Tibial artery (tissue), 4 donors: ENCODE data around the gene ZNF865.

Source experiments
- DNase-seq, 2 donors: peaks; one replicate each; pipeline ENCODE4 v3.0.0-alpha.2; 2019
- H3K27ac ChIP-seq, 2 donors: fragments of 200-600 bp; sonication (generic) in 1 of 2; 1 replicate in 1 of 2; 2 replicates in 1 of 2; pipeline ENCODE4 v1.5.1; 2018 to 2019; ENCODE audit warnings: mild to moderate bottlenecking in 1 of 2
- H3K27me3 ChIP-seq, 2 donors: fragments of 200-600 bp; sonication (generic) in 1 of 2; one replicate each; pipeline versions ENCODE4 v1.5.1 to v1.6.0; 2016 to 2019
- H3K36me3 ChIP-seq, 3 donors: fragments of 200-600 bp; sonication (generic) in 2 of 3; one replicate each; pipeline ENCODE4 v1.5.1; 2016 to 2019; ENCODE audit warnings: mild to moderate bottlenecking in 2 of 3
- H3K4me1 ChIP-seq, 4 donors: fragments of 200-600 bp; sonication (generic) in 2 of 4; 1 replicate in 3 of 4; 2 replicates in 1 of 4; pipeline ENCODE4 v1.5.1; 2016 to 2019
- H3K4me3 ChIP-seq, 2 donors: fragments of 200-600 bp; sonication (generic) in 1 of 2; 1 replicate in 1 of 2; 2 replicates in 1 of 2; pipeline ENCODE4 v1.5.1; 2018 to 2019; ENCODE audit warnings: mild to moderate bottlenecking in 2 of 2
- H3K9me3 ChIP-seq, 3 donors: fragments of 200-600 bp; sonication (generic) in 1 of 3; one replicate each; pipeline ENCODE4 v1.5.1; 2016 to 2019
- intact Hi-C: fragments of 100-400 bp; cut with DNase I; formaldehyde crosslinking; loops from one replicate; pipeline ENCODE4 v1.15.0; 2023; ENCODE audit warnings: low total_unique reads
- TF ChIP-seq, protein P1 (sequence below), 2 experiments: fragments of 200-600 bp in 1 of 2; fragments of 450-650 bp in 1 of 2; IDR thresholded peaks; one replicate each; pipeline ENCODE4 v1.5.1; 2017 to 2019; ENCODE audit warnings: antibody characterized with exemption in 2 of 2, mild to moderate bottlenecking in 1 of 2, moderate library complexity in 1 of 2

The ZNF865 gene

DNA sequence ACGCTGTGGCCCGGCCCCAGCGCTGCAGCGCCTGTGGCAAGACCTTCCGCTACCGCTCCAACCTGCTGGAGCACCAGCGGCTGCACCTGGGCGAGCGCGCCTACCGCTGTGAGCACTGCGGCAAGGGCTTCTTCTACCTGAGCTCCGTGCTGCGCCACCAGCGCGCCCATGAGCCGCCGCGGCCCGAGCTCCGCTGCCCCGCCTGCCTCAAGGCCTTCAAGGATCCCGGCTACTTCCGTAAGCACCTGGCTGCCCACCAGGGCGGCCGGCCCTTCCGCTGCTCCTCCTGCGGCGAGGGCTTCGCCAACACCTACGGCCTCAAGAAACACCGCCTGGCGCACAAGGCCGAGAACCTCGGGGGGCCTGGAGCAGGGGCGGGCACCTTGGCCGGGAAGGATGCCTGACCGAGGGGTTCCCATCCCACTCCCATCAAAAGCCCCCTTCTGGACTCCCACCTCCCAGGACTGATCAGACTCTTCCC lies 11.0 kb downstream of the ZNF865 start:
- Histone ChIP-seq H3K36me3 (peaks cover 26 to 64% (median 43%) of the 10 kb centered on the region in 3 donors), H3K27me3 (no peaks in the 10 kb centered on the region), H3K4me3 (no peak overlapping the region), H3K27ac (no peak overlapping the region), H3K9me3 (no peaks in the 10 kb centered on the region), H3K4me1 (peaks cover 0 to 5% (median 2%) of the 10 kb centered on the region in 4 donors)
- intact Hi-C loops = no loop called here
- TF ChIP-seq, protein P1, sequence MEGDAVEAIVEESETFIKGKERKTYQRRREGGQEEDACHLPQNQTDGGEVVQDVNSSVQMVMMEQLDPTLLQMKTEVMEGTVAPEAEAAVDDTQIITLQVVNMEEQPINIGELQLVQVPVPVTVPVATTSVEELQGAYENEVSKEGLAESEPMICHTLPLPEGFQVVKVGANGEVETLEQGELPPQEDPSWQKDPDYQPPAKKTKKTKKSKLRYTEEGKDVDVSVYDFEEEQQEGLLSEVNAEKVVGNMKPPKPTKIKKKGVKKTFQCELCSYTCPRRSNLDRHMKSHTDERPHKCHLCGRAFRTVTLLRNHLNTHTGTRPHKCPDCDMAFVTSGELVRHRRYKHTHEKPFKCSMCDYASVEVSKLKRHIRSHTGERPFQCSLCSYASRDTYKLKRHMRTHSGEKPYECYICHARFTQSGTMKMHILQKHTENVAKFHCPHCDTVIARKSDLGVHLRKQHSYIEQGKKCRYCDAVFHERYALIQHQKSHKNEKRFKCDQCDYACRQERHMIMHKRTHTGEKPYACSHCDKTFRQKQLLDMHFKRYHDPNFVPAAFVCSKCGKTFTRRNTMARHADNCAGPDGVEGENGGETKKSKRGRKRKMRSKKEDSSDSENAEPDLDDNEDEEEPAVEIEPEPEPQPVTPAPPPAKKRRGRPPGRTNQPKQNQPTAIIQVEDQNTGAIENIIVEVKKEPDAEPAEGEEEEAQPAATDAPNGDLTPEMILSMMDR (IDR thresholded peaks at IDR 0.05) = no peak
- no peak for DNase-seq

DNA sequence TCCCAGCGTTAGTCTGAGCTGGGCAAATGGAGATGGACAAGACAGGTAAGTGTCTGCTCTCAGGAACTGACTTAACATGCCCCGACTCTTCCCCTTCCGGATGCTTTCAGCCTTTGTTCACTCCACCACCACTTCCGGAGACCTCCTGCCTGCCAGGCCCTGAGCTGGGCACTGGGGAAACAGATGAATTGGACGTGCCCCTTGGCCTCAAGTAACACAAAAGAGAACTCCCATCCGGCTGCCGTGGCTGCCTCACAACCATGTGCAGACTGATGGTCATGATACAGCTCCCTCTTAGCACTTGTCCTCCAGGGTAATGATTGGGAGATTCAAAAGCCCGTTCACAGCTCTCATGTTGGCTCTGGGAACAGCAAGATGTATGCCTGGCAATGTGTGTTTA lies 12.0 kb downstream of the ZNF865 start:
- Histone ChIP-seq H3K27me3 (no peaks in the 10 kb centered on the region), H3K9me3 (no peaks in the 10 kb centered on the region), H3K27ac (no peak overlapping the region), H3K4me1 (no peaks in the 10 kb centered on the region), H3K36me3 (peaks cover 32 to 69% (median 50%) of the 10 kb centered on the region in 3 donors), H3K4me3 (no peak overlapping the region)
- no peak for DNase-seq
- TF ChIP-seq, protein P1 (IDR thresholded peaks at IDR 0.05) = no peak
- intact Hi-C loops = no loop called here

DNA sequence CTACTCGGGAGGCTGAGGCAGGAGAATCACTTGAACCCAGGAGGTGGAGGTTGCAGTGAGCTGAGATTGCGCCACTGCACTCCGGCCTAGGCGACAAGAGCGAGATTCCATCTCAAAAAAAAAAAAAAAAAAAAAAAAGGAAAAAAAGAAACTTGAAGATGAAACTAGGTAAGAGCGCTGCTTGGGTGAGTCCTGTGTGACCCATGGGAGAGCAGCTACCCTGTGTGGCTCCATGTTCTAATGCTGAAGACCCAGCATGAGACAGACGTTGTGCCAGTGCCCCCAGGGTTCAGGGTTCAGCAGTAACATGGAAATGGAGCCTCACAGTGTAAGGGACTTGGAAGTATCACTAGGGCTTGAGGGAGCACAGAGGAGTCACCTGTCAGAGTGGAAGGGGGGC lies 13.0 kb downstream of the ZNF865 start:
- no peaks in the 10 kb centered on the region for H3K9me3 ChIP-seq

DNA sequence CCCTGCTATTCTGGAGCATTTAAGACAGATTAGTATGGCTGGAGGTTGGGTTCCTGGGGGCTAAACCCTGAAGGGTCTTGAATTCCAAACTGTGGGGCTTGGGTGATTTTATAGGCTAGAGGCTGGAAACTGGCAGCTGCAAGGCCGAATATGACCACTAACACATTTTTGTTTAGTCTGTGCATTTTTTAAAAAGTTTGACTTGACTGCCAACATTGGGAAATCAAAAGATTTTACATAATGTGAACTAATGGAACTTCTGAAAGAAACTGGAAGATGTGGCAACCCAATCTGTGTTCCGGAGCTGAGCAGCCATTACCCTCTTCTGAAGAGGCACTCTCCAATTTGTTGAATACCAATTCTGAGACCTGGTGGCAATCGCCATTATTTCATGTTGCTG lies 13.8 kb downstream of the ZNF865 start:
- intact Hi-C loops = no loop called here
- Histone ChIP-seq H3K27ac (no peak overlapping the region), H3K4me3 (no peak overlapping the region), H3K27me3 (no peaks in the 10 kb centered on the region), H3K4me1 (peaks cover 0 to 7% (median 3%) of the 10 kb centered on the region in 4 donors), H3K9me3 (no peaks in the 10 kb centered on the region), H3K36me3 (peaks cover 32 to 61% (median 43%) of the 10 kb centered on the region in 3 donors)
- DNase-seq = no peak
- TF ChIP-seq, protein P1 (IDR thresholded peaks at IDR 0.05) = no peak

More for the DNA sequence above, 13.0 kb downstream of the ZNF865 start:
- intact Hi-C loops = no loop called here
- Histone ChIP-seq H3K27me3 (no peaks in the 10 kb centered on the region), H3K36me3 (peaks cover 32 to 69% (median 50%) of the 10 kb centered on the region in 3 donors), H3K27ac (no peak overlapping the region), H3K4me3 (no peak overlapping the region), H3K4me1 (peaks cover 0 to under 1% (median under 1%) of the 10 kb centered on the region in 4 donors)
- no peak for DNase-seq
- TF ChIP-seq, protein P1 (IDR thresholded peaks at IDR 0.05) = no peak

DNA sequence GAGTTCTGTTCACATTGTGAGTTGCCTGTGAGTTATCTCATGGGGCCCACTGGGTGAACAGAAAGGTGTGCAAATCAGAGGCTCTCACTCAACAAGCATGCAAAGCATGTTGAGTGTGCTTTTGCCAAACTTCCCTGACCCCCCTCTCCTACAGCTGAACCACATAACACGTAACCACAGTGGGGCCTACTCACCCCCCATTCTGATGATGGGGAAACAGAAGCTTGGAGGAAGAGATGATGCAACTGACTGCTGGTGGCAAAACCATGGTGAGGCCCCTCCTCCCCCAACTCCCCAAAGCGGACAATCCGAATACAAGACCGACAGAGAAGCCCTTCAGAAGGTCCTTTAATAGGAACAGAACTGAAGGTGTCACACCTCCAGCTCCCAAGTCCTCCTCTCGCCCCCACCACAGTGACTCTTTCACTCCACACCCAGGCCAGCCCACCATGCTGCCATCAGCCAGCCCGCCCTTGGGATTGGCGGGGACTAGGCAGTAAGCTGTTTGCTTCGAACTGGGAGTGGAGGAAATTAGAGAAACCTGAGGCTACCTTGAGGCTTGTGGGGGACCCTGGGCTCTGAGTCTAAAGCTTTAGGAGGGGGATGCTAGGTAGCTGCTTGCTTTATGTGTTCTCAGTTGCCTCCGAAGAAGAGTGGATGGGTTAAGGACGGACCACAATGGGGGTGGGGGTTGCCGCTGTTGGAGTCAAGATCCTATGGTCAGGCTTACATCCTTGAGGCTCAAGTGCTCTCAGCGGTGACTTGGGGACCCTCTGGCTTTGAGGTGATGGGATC lies 15.2 kb downstream of the ZNF865 start:
- H3K36me3 ChIP-seq = peaks cover 27 to 48% (median 33%) of the 10 kb centered on the region in 3 donors
- H3K27ac ChIP-seq = no peak overlapping the region
- no peaks in the 10 kb centered on the region for H3K9me3 ChIP-seq
- H3K4me1 ChIP-seq = peaks cover 0 to 14% (median 6%) of the 10 kb centered on the region in 4 donors
- TF ChIP-seq, protein P1 (IDR thresholded peaks at IDR 0.05) = no peak
- no peaks in the 10 kb centered on the region for H3K27me3 ChIP-seq
- no peak for DNase-seq
- no peak overlapping the region for H3K4me3 ChIP-seq
- intact Hi-C loops = loop anchor here (5.0 kb wide), 1 partner anchor 103 kb away; no protein-coding TSS in a partner anchor
